T-cell (primary cell): Measurements from ENCODE around the gene RAP2C. TPM values are rescaled to one million over a fixed set of nuclear protein-coding genes. Genes with fewer than 3 reads are reported as not detected.

Experiments
- ATAC-seq, 4 experiments: fragments of 200-7000 bp in 3 of 4; fragments of 150-1000 bp in 1 of 4; cut with Tn5 transposase; replicated peaks in 1 of 4; 1 replicate in 3 of 4; 2 replicates in 1 of 4; pipeline ENCODE4 v1.10.0; 2021; ENCODE audit warnings: moderate library complexity in 3 of 4, mild to moderate bottlenecking in 2 of 4, moderate number of reproducible peaks in 1 of 4
- CTCF ChIA-PET, 2 donors: fragments of 300-600 bp; sonication (Branson Sonifier 250); formaldehyde crosslinking; loops; one replicate each; lab custom pipeline; 2022; ENCODE audit warnings: antibody characterized with exemption in 2 of 2; lab: Charles Lee
- POLR2A ChIA-PET, 2 donors: fragments of 300-600 bp; sonication (Branson Sonifier 250); formaldehyde crosslinking; loops; one replicate each; lab custom pipeline; 2022; ENCODE audit warnings: antibody characterized with exemption in 2 of 2; lab: Charles Lee
- DNase-seq, 35 experiments: peaks; one replicate each; pipeline versions ENCODE4 v3.0.0 to v3.0.0-alpha.2; 2013 to 2023
- H3K27ac ChIP-seq: one replicate; pipeline ENCODE4 v1.5.1; 2013; ENCODE audit warnings: low read length
- H3K27me3 ChIP-seq, 2 experiments: replicated peaks in 1 of 2; 1 replicate in 1 of 2; 2 replicates in 1 of 2; pipeline versions ENCODE4 v1.6.1 to v1.7.0; 2013; ENCODE audit warnings: low read length in 1 of 2, mixed read lengths in 1 of 2; ENCODE audit not compliant: control insufficient read depth in 2 of 2, insufficient read depth in 2 of 2; ENCODE audit errors: extremely low read depth in 1 of 2
- H3K36me3 ChIP-seq, 2 donors: 1 replicate in 1 of 2; 2 replicates in 1 of 2; pipeline versions ENCODE4 v1.6.1 to v1.7.0; 2013; ENCODE audit warnings: low read length in 1 of 2; ENCODE audit not compliant: control insufficient read depth in 2 of 2, insufficient read depth in 1 of 2; ENCODE audit errors: extremely low read depth in 1 of 2
- H3K4me1 ChIP-seq, 2 experiments: 1 replicate in 1 of 2; 2 replicates in 1 of 2; pipeline versions ENCODE4 v1.6.1 to v1.7.0; 2013; ENCODE audit warnings: low read length in 2 of 2, mixed read lengths in 1 of 2; ENCODE audit not compliant: insufficient read depth in 2 of 2, control insufficient read depth in 1 of 2; ENCODE audit errors: extremely low read depth in 1 of 2
- H3K4me3 ChIP-seq, 2 donors: 1 replicate in 1 of 2; 2 replicates in 1 of 2; pipeline versions ENCODE4 v1.5.1 to v1.7.0; 2013; ENCODE audit warnings: mild to moderate bottlenecking in 2 of 2, low read length in 1 of 2, moderate library complexity in 1 of 2; ENCODE audit not compliant: control insufficient read depth in 1 of 2; ENCODE audit errors: extremely low read depth in 1 of 2
- H3K9me3 ChIP-seq: 2 replicates; pipeline ENCODE4 v1.7.0; 2013
- H3K27ac Mint-ChIP-seq, 2 donors: one replicate each; pipeline ENCODE4 v1.8.0; 2020 to 2021; ENCODE audit warnings: mild to moderate bottlenecking in 2 of 2, mixed read lengths in 2 of 2
- H3K27me3 Mint-ChIP-seq, 2 donors: one replicate each; pipeline ENCODE4 v1.8.0; 2021 to 2022; ENCODE audit warnings: mixed read lengths in 2 of 2
- H3K36me3 Mint-ChIP-seq: one replicate; pipeline ENCODE4 v1.8.0; 2021; ENCODE audit warnings: mixed read lengths
- H3K4me1 Mint-ChIP-seq, 3 donors: one replicate each; pipeline ENCODE4 v1.8.0; 2020 to 2022; ENCODE audit warnings: mixed read lengths in 3 of 3, mild to moderate bottlenecking in 1 of 3
- H3K4me3 Mint-ChIP-seq, 3 donors: one replicate each; pipeline ENCODE4 v1.8.0; 2020 to 2022; ENCODE audit warnings: mild to moderate bottlenecking in 3 of 3, mixed read lengths in 3 of 3, moderate library complexity in 3 of 3
- H3K9me3 Mint-ChIP-seq, 3 donors: one replicate each; pipeline ENCODE4 v1.8.0; 2020 to 2022; ENCODE audit warnings: mixed read lengths in 3 of 3
- WGBS: methylation state at CpG from one replicate; pipeline ENCODE4 v1.1.5; 2013; ENCODE audit warnings: missing lambda C conversion rate; ENCODE audit not compliant: insufficient coverage; 5-methylcytosine and 5-hydroxymethylcytosine counted together
- total RNA-seq, 35 experiments: library from RNA in 6 of 35; stranded (reverse) in 6 of 35; fragments of 120-200 nt in 1 of 35; gene quantifications; one replicate each; pipeline versions ENCODE4 v1.2.1 to v1.2.4 and lab custom pipeline; 2013 to 2026

The RAP2C gene
- total RNA-seq, 5 donors from 2014 or later (not counting 1 experiment from before 2014, with no cell fraction given), result 22.5 to 43.0 (median 26.8) TPM

GRCh38 chrX:132191938-132192337 is 27.3 kb downstream of the RAP2C start:
- no peaks in the 10 kb centered on the region for H3K9me3 ChIP-seq
- Mint-ChIP-seq H3K27ac (no peak overlapping the region), H3K9me3 (peaks cover 0 to 4% (median 2%) of the 10 kb centered on the region in 3 donors), H3K36me3 (peaks cover 10% of the 10 kb centered on the region), H3K4me1 (no peaks in the 10 kb centered on the region), H3K4me3 (no peak overlapping the region), H3K27me3 (peaks cover 0 to 10% of the 10 kb centered on the region in 2 donors)
- H3K4me3 ChIP-seq, result no peak overlapping the region
- no peaks in the 10 kb centered on the region for H3K27me3 ChIP-seq
- DNase-seq (no peak), ATAC-seq (no peak)
- H3K36me3 ChIP-seq, result no peaks in the 10 kb centered on the region
- H3K27ac ChIP-seq, result no peak overlapping the region
- ChIA-PET POLR2A (no interaction called here), CTCF (interaction anchor here in 1 of 2 donors (1.5 kb wide), 1 partner anchor 15 kb away, joined by 4 read pairs; no protein-coding TSS in a partner anchor)
- H3K4me1 ChIP-seq, result no peaks in the 10 kb centered on the region
- no CpG with 5 or more reads among the region's 1 CpG for WGBS

- WGBS, result no CpG with 5 or more reads among the region's 3 CpGs
- H3K36me3 Mint-ChIP-seq, result no peaks in the 10 kb centered on the region
- Histone ChIP-seq H3K4me3 (no peak overlapping the region), H3K9me3 (no peaks in the 10 kb centered on the region), H3K36me3 (no peaks in the 10 kb centered on the region), H3K27me3 (no peaks in the 10 kb centered on the region), H3K27ac (no peak overlapping the region), H3K4me1 (no peaks in the 10 kb centered on the region)
- ChIA-PET POLR2A (no interaction called here), CTCF (interaction anchor here in 1 of 2 donors (0.9 kb wide), 1 partner anchor 31 kb away, joined by 3 read pairs; the partner anchor contains the start of gene RAP2C)
- DNase-seq (no peak), ATAC-seq (no peak)
- no peaks in the 10 kb centered on the region for H3K9me3 Mint-ChIP-seq
- H3K27me3 Mint-ChIP-seq, result peaks cover 0 to 18% of the 10 kb centered on the region in 2 donors
- H3K4me1 Mint-ChIP-seq, result no peaks in the 10 kb centered on the region
- no peak overlapping the region for H3K4me3 Mint-ChIP-seq
- H3K27ac Mint-ChIP-seq, result no peak overlapping the region
Measured at GRCh38 chrX:132188175-132188574, 31.1 kb downstream of the RAP2C start.

DNA sequence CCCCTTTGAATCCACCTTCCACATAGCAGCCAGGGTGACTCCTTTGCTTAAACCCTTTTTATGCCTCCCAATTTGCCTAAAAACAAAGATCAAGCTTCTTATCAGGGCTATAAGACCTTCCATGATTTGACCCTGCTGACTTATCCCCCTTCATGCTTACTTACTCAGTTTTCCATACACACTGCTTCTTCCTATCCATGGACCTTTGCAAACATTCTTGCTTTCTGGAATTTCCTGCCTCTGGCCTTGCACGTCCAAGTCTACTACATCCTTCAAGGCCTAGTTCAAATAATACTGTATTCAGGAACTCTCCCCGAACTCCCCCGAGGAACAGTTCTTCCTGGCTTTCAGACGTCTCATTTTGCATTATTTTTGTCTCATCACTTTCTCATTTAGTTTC is 31.8 kb downstream of the RAP2C start:
- Histone ChIP-seq H3K36me3 (no peaks in the 10 kb centered on the region), H3K27me3 (no peaks in the 10 kb centered on the region), H3K27ac (no peak overlapping the region), H3K4me3 (no peak overlapping the region), H3K9me3 (no peaks in the 10 kb centered on the region), H3K4me1 (no peaks in the 10 kb centered on the region)
- H3K4me3 Mint-ChIP-seq, result no peak overlapping the region
- ATAC-seq (no peak), DNase-seq (no peak)
- whole genome bisulfite sequencing, result no CpG with 5 or more reads among the region's 4 CpGs
- CTCF ChIA-PET, result interaction anchor here in 1 of 2 donors (0.9 kb wide), 1 partner anchor 32 kb away, joined by 3 read pairs; the partner anchor contains the start of gene RAP2C
- no peaks in the 10 kb centered on the region for H3K36me3 Mint-ChIP-seq
- H3K27ac Mint-ChIP-seq, result no peak overlapping the region
- H3K27me3 Mint-ChIP-seq, result peaks cover 0 to 20% of the 10 kb centered on the region in 2 donors
- POLR2A ChIA-PET, result no interaction called here
- H3K4me1 Mint-ChIP-seq, result no peaks in the 10 kb centered on the region
- no peaks in the 10 kb centered on the region for H3K9me3 Mint-ChIP-seq

DNA sequence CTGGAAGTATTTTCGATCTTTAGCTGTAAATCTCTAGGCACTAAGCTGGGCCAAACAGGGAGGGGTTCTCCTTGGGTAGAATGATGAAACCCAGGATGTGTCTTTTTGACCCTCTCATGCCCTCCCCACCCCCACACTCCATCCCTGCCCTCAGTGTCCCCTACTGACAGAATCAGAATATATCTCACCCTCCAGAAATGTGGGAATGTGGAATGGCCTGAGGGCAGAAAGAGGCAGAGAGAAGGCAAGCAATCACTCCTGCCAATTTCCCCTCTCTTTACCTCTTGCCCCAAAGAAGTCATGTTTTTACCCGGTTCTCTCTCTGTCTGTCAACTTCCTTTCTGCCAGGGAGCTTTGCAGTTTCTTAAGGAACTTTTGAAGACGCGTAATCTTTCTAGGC is 34.4 kb downstream of the RAP2C start:
- Histone ChIP-seq H3K27me3 (no peaks in the 10 kb centered on the region), H3K36me3 (no peaks in the 10 kb centered on the region), H3K9me3 (no peaks in the 10 kb centered on the region), H3K4me3 (no peak overlapping the region), H3K4me1 (no peaks in the 10 kb centered on the region), H3K27ac (no peak overlapping the region)
- H3K4me1 Mint-ChIP-seq, result no peaks in the 10 kb centered on the region
- peaks cover 0 to 28% of the 10 kb centered on the region in 2 donors for H3K27me3 Mint-ChIP-seq
- WGBS, result no CpG with 5 or more reads among the region's 4 CpGs
- ATAC-seq, result no peak
- CTCF ChIA-PET, result no interaction called here
- no peaks in the 10 kb centered on the region for H3K36me3 Mint-ChIP-seq
- H3K4me3 Mint-ChIP-seq, result no peak overlapping the region
- POLR2A ChIA-PET, result no interaction called here
- no peak overlapping the region for H3K27ac Mint-ChIP-seq
- H3K9me3 Mint-ChIP-seq, result no peaks in the 10 kb centered on the region
- DNase-seq, result no peak

- Mint-ChIP-seq H3K27ac (no peak overlapping the region), H3K9me3 (no peaks in the 10 kb centered on the region), H3K36me3 (no peaks in the 10 kb centered on the region), H3K27me3 (peaks cover 0 to 18% of the 10 kb centered on the region in 2 donors), H3K4me3 (no peak overlapping the region), H3K4me1 (no peaks in the 10 kb centered on the region)
- CTCF ChIA-PET, result no interaction called here
- H3K36me3 ChIP-seq, result no peaks in the 10 kb centered on the region
- DNase-seq, result no peak
- no peak for ATAC-seq
- 100% methylated on average over 3 of the region's 7 CpGs for WGBS
- POLR2A ChIA-PET, result no interaction called here
- H3K4me1 ChIP-seq, result no peaks in the 10 kb centered on the region
- H3K4me3 ChIP-seq, result no peak overlapping the region
- no peaks in the 10 kb centered on the region for H3K27me3 ChIP-seq
- no peak overlapping the region for H3K27ac ChIP-seq
- no peaks in the 10 kb centered on the region for H3K9me3 ChIP-seq
Measured at GRCh38 chrX:132181364-132181763, 37.9 kb downstream of the RAP2C start.

DNA sequence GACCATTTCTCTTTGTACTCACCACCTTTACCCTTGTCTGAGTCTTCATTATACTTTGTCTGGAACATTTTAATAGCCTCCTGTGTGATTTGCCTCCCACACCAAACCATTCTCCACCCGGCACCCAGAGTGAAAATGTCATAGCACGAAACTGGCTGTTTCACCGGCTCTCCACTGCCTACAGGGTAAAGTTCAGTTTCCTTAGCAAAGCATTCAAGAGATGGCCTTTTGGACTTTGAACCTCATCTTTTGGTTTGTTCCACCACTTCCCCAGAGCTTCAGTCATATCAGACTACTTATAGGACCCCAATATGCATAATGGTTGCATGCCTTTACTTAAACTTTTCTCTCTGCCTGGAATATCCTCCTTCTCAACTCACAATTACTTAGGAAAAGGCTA is 38.3 kb downstream of the RAP2C start:
- H3K4me3 ChIP-seq, result no peak overlapping the region
- no peaks in the 10 kb centered on the region for H3K9me3 ChIP-seq
- ATAC-seq (no peak), DNase-seq (no peak)
- no peaks in the 10 kb centered on the region for H3K36me3 ChIP-seq
- WGBS, result 55% methylated on average over 3 of the region's 3 CpGs
- Mint-ChIP-seq H3K36me3 (no peaks in the 10 kb centered on the region), H3K9me3 (no peaks in the 10 kb centered on the region), H3K27ac (no peak overlapping the region), H3K4me3 (no peak overlapping the region), H3K27me3 (peaks cover 0 to 13% of the 10 kb centered on the region in 2 donors), H3K4me1 (no peaks in the 10 kb centered on the region)
- CTCF ChIA-PET, result no interaction called here
- no peaks in the 10 kb centered on the region for H3K27me3 ChIP-seq
- no peak overlapping the region for H3K27ac ChIP-seq
- POLR2A ChIA-PET, result no interaction called here
- no peaks in the 10 kb centered on the region for H3K4me1 ChIP-seq

GRCh38 chrX:132173647-132174046 is 45.6 kb downstream of the RAP2C start:
- no CpG with 5 or more reads among the region's 1 CpG for WGBS
- H3K27me3 Mint-ChIP-seq, result peaks cover 0 to 10% of the 10 kb centered on the region in 2 donors
- no peaks in the 10 kb centered on the region for H3K36me3 Mint-ChIP-seq
- no peak for ATAC-seq
- H3K36me3 ChIP-seq, result no peaks in the 10 kb centered on the region
- no peak overlapping the region for H3K27ac Mint-ChIP-seq
- no peak overlapping the region for H3K4me3 Mint-ChIP-seq
- no peaks in the 10 kb centered on the region for H3K9me3 ChIP-seq
- no peak for DNase-seq
- no peaks in the 10 kb centered on the region for H3K4me1 ChIP-seq
- no peaks in the 10 kb centered on the region for H3K27me3 ChIP-seq
- H3K4me3 ChIP-seq, result no peak overlapping the region
- H3K27ac ChIP-seq, result no peak overlapping the region
- no peaks in the 10 kb centered on the region for H3K4me1 Mint-ChIP-seq
- CTCF ChIA-PET, result no interaction called here
- H3K9me3 Mint-ChIP-seq, result no peaks in the 10 kb centered on the region
- POLR2A ChIA-PET, result no interaction called here
